ENCODE results near the gene PTGS1.
"Not testable (repeated sequence)": the region's sequence is repeated elsewhere in the genome, so short reads cannot be mapped to it uniquely, and the experiment has no call there.

Gene PTGS1

GRCh38 chr9:122406070-122406890 lies 35.5 kb downstream of the PTGS1 start:
- Histone ChIP-seq H3K4me3 (replicated peaks; ENCODE audit: low read depth, low read length) (no peak overlapping the region), H3K27me3 (replicated peaks; ENCODE audit: control insufficient read depth, insufficient read depth, low read length) (no peaks in the 10 kb centered on the region), H3K36me3 (ENCODE audit: control insufficient read depth, insufficient read depth, low read length) (no peaks in the 10 kb centered on the region)
- TF ChIP-seq, protein P1, sequence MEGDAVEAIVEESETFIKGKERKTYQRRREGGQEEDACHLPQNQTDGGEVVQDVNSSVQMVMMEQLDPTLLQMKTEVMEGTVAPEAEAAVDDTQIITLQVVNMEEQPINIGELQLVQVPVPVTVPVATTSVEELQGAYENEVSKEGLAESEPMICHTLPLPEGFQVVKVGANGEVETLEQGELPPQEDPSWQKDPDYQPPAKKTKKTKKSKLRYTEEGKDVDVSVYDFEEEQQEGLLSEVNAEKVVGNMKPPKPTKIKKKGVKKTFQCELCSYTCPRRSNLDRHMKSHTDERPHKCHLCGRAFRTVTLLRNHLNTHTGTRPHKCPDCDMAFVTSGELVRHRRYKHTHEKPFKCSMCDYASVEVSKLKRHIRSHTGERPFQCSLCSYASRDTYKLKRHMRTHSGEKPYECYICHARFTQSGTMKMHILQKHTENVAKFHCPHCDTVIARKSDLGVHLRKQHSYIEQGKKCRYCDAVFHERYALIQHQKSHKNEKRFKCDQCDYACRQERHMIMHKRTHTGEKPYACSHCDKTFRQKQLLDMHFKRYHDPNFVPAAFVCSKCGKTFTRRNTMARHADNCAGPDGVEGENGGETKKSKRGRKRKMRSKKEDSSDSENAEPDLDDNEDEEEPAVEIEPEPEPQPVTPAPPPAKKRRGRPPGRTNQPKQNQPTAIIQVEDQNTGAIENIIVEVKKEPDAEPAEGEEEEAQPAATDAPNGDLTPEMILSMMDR (IDR thresholded peaks at IDR 0.05; ENCODE audit: insufficient read depth, low read length, poor library complexity, severe bottlenecking), result no peak
- no peak for DNase-seq (ENCODE audit: extremely low read depth, insufficient read length)

- H3K27me3 ChIP-seq (replicated peaks; ENCODE audit: control insufficient read depth, insufficient read depth, low read length); H3K36me3 ChIP-seq (ENCODE audit: control insufficient read depth, insufficient read depth, low read length); H3K4me3 ChIP-seq (replicated peaks; ENCODE audit: low read depth, low read length); DNase-seq (ENCODE audit: extremely low read depth, insufficient read length): not testable (repeated sequence)
Observed at GRCh38 chr9:122414108-122414507, 43.3 kb downstream of the PTGS1 start.

DNA sequence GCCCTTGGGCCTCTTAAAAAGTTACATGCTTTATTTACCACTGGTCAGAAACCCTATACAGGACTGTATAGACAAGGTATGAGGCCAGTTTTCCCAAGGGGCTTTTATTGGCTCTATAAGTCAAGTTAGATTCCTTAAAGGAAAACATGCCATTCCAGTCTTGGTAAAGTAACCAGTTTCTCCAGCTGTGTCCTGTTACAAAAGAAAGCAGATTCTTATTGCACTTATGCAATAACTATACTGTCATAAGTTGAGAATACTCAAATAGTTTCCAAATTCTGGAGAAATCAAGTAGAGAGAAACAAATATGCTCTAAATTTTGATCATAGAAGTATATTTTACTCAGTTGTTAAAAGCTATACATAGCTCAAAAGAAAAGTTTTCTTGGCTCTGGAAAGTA lies 47.2 kb downstream of the PTGS1 start:
- TF ChIP-seq, protein P1 (IDR thresholded peaks at IDR 0.05; ENCODE audit: insufficient read depth, low read length, poor library complexity, severe bottlenecking), result no peak
- Histone ChIP-seq H3K4me3 (replicated peaks; ENCODE audit: low read depth, low read length) (no peak overlapping the region), H3K36me3 (ENCODE audit: control insufficient read depth, insufficient read depth, low read length) (no peaks in the 10 kb centered on the region), H3K27me3 (replicated peaks; ENCODE audit: control insufficient read depth, insufficient read depth, low read length) (no peaks in the 10 kb centered on the region)
- DNase-seq (ENCODE audit: extremely low read depth, insufficient read length), result no peak

DNA sequence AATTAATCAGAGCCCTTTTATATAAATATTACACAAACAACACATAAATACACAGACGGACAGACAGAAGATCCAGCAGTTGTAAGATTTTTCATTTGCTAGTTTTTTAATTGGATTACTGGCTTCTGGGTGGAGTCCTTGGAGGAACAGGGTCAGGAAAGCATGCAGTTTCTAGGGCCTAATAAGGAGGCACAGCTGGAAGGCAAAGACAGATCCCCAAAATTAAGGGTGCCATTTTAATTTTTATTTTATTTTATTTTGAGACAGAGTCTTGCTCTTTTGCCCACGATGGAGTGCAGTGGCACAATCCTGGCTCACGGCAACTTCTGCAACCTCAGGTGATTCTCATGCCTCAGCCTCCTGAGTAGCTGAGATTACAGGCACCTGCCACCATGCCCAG lies 49.5 kb downstream of the PTGS1 start:
- H3K36me3 ChIP-seq (ENCODE audit: control insufficient read depth, insufficient read depth, low read length), result no peaks in the 10 kb centered on the region

GRCh38 chr9:122425087-122425486 lies 54.3 kb downstream of the PTGS1 start:
- TF ChIP-seq, protein P1 (IDR thresholded peaks at IDR 0.05; ENCODE audit: insufficient read depth, low read length, poor library complexity, severe bottlenecking), result no peak
- DNase-seq (ENCODE audit: extremely low read depth, insufficient read length), result no peak
- H3K36me3 ChIP-seq (ENCODE audit: control insufficient read depth, insufficient read depth, low read length), result no peaks in the 10 kb centered on the region
- no peaks in the 10 kb centered on the region for H3K27me3 ChIP-seq (replicated peaks; ENCODE audit: control insufficient read depth, insufficient read depth, low read length)
- no peak overlapping the region for H3K4me3 ChIP-seq (replicated peaks; ENCODE audit: low read depth, low read length)

More for the DNA sequence above, 49.5 kb downstream of the PTGS1 start:
- TF ChIP-seq, protein P1 (IDR thresholded peaks at IDR 0.05; ENCODE audit: insufficient read depth, low read length, poor library complexity, severe bottlenecking), result no peak
- H3K4me3 ChIP-seq (replicated peaks; ENCODE audit: low read depth, low read length), result no peak overlapping the region
- no peaks in the 10 kb centered on the region for H3K27me3 ChIP-seq (replicated peaks; ENCODE audit: control insufficient read depth, insufficient read depth, low read length)
- DNase-seq (ENCODE audit: extremely low read depth, insufficient read length), result no peak

DNA sequence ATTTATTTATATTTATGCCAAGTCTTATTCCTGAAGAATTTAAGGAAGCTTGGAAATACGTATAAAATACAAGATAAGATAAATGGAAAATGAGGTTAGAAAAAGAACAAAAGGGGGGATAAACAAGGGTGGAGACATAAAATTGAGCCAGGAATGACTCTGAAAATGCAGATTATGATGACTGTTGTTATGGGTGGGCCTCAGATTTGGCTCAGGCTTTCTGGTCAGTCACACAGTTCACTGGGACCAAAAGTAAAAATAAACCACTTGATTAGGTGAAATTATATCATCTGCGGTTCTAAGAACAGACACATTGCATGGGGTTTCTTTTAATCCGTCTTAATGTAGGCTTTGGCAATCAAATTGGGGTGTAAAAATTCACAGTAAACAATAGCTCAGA lies 55.9 kb downstream of the PTGS1 start:
- no peak for DNase-seq (ENCODE audit: extremely low read depth, insufficient read length)
- no peaks in the 10 kb centered on the region for H3K27me3 ChIP-seq (replicated peaks; ENCODE audit: control insufficient read depth, insufficient read depth, low read length)
- H3K4me3 ChIP-seq (replicated peaks; ENCODE audit: low read depth, low read length), result no peak overlapping the region
- TF ChIP-seq, protein P1 (IDR thresholded peaks at IDR 0.05; ENCODE audit: insufficient read depth, low read length, poor library complexity, severe bottlenecking), result no peak
- H3K36me3 ChIP-seq (ENCODE audit: control insufficient read depth, insufficient read depth, low read length), result no peaks in the 10 kb centered on the region

All from GM06990 (cell line).